HepG2 (cell line): ENCODE results near the gene ANKRD11. TPM values are rescaled to one million over a fixed set of nuclear protein-coding genes. Genes with fewer than 3 reads are reported as not detected.

ENCODE experiments used
- AKAP8 ChIP-seq: sonication (generic); formaldehyde crosslinking; IDR thresholded peaks from 2 replicates; pipeline ENCODE4 v1.5.1; 2020; ENCODE audit warnings: mild to moderate bottlenecking, missing genetic modification reagents
- BCL3 ChIP-seq: sonication (generic); formaldehyde crosslinking; IDR thresholded peaks from 2 replicates; pipeline ENCODE4 v1.5.1; 2020; ENCODE audit warnings: mild to moderate bottlenecking, missing genetic modification reagents, moderate library complexity
- CAMTA2 ChIP-seq: sonication (generic); formaldehyde crosslinking; IDR thresholded peaks from 2 replicates; pipeline ENCODE4 v1.4.0; 2020; ENCODE audit warnings: mild to moderate bottlenecking, missing genetic modification reagents, borderline replicate concordance
- CC2D1A ChIP-seq: sonication (generic); formaldehyde crosslinking; IDR thresholded peaks from 2 replicates; pipeline ENCODE4 v1.8.1; 2023; ENCODE audit warnings: mild to moderate bottlenecking, missing genetic modification reagents
- CSRNP1 ChIP-seq: sonication (generic); formaldehyde crosslinking; IDR thresholded peaks from 2 replicates; pipeline ENCODE4 v1.8.1; 2023; ENCODE audit warnings: mild to moderate bottlenecking, missing genetic modification reagents
- ELF3 ChIP-seq: IDR thresholded peaks from 2 replicates; pipeline ENCODE4 v1.6.1; 2016; ENCODE audit warnings: missing genetic modification reagents, missing compliant biosample characterization
- FOXC1 ChIP-seq: sonication (generic); formaldehyde crosslinking; IDR thresholded peaks from 2 replicates; pipeline ENCODE4 v1.8.0; 2022; ENCODE audit warnings: mild to moderate bottlenecking, missing genetic modification reagents, borderline replicate concordance
- HIVEP1 ChIP-seq: sonication (generic); formaldehyde crosslinking; IDR thresholded peaks from 2 replicates; pipeline ENCODE4 v1.4.0; 2020; ENCODE audit warnings: mild to moderate bottlenecking, missing genetic modification reagents
- HOMEZ ChIP-seq: IDR thresholded peaks from 2 replicates; pipeline ENCODE4 v1.6.1; 2016; ENCODE audit warnings: low read depth
- KAT7 ChIP-seq: IDR thresholded peaks from 2 replicates; pipeline ENCODE4 v1.6.1; 2018; ENCODE audit warnings: borderline replicate concordance, missing compliant biosample characterization
- KLF15 ChIP-seq: sonication (generic); formaldehyde crosslinking; IDR thresholded peaks from 2 replicates; pipeline ENCODE4 v1.8.1; 2023; ENCODE audit warnings: borderline replicate concordance, mild to moderate bottlenecking, inconsistent platforms, missing genetic modification reagents, mixed read lengths
- MATR3 ChIP-seq: sonication (generic); formaldehyde crosslinking; IDR thresholded peaks from 2 replicates; pipeline ENCODE4 v1.4.0; 2020; ENCODE audit warnings: missing genetic modification reagents
- NONO ChIP-seq, 2 experiments: fragments of 450-650 bp in 1 of 2; sonication (generic) in 1 of 2; formaldehyde crosslinking in 1 of 2; IDR thresholded peaks in 1 of 2; conservative IDR thresholded peaks in 1 of 2; 2 replicates each; pipeline versions ENCODE4 v1.6.1 to v1.8.0; 2017 to 2022; ENCODE audit warnings: mild to moderate bottlenecking in 1 of 2, missing genetic modification reagents in 1 of 2, moderate library complexity in 1 of 2
- THRA ChIP-seq: sonication (generic); formaldehyde crosslinking; IDR thresholded peaks from 2 replicates; pipeline ENCODE4 v1.4.0; 2020; ENCODE audit warnings: missing genetic modification reagents, borderline replicate concordance
- YY1 ChIP-seq: IDR thresholded peaks from 2 replicates; pipeline ENCODE4 v1.6.1; 2011; ENCODE audit warnings: low read length, low read depth, moderate library complexity, mild to moderate bottlenecking; ENCODE audit not compliant: insufficient read depth, insufficient replicate concordance
- ZFP82 ChIP-seq: sonication (generic); formaldehyde crosslinking; IDR thresholded peaks from 2 replicates; pipeline ENCODE4 v1.5.1; 2020; ENCODE audit warnings: mild to moderate bottlenecking, missing genetic modification reagents, borderline replicate concordance
- ZNF143 ChIP-seq: sonication (generic); formaldehyde crosslinking; IDR thresholded peaks from 2 replicates; pipeline ENCODE4 v1.4.0; 2020; ENCODE audit warnings: missing genetic modification reagents
- ZNF33B ChIP-seq: sonication (generic); formaldehyde crosslinking; IDR thresholded peaks from 2 replicates; pipeline ENCODE4 v1.5.1; 2020; ENCODE audit warnings: mild to moderate bottlenecking, missing genetic modification reagents
- ZNF512 ChIP-seq: sonication (generic); formaldehyde crosslinking; IDR thresholded peaks from 2 replicates; pipeline ENCODE4 v1.4.0; 2020; ENCODE audit warnings: mild to moderate bottlenecking, missing genetic modification reagents
- ZNF737 ChIP-seq: sonication (generic); formaldehyde crosslinking; IDR thresholded peaks from 2 replicates; pipeline ENCODE4 v1.5.0; 2020; ENCODE audit warnings: missing genetic modification reagents, mild to moderate bottlenecking, borderline replicate concordance
- ZSCAN22 ChIP-seq: sonication (generic); formaldehyde crosslinking; IDR thresholded peaks from 2 replicates; pipeline ENCODE4 v1.4.0; 2020; ENCODE audit warnings: mild to moderate bottlenecking, missing genetic modification reagents
- polyA plus RNA-seq, 8 experiments: library from polyadenylated mRNA; depleted of rRNA in 3 of 8; stranded (reverse) in 7 of 8; unstranded in 1 of 8; fragments of >200 nt; fragmentation: Illumina TruSeq in 4 of 8; extraction: Trizol in 4 of 8; gene quantifications; 2 replicates each; pipeline versions ENCODE4 v1.2.1 to v1.2.3, GENCODE V29; 2011 to 2016; ENCODE audit warnings: low read depth in 4 of 8, missing spikeins in 1 of 8, mixed read lengths in 1 of 8; ENCODE audit not compliant: insufficient read depth in 1 of 8
- total RNA-seq, 5 experiments: library from RNA; depleted of rRNA; stranded (reverse); fragments of >200 nt; fragmentation: Illumina TruSeq; extraction: Trizol; gene quantifications; 2 replicates each; pipeline ENCODE4 v1.2.3, GENCODE V29; 2016; ENCODE audit warnings: low read depth in 1 of 5

Gene ANKRD11
- total and polyA plus RNA-seq, 2 of the 13 experiments (the other 11 are each of a cell fraction or from before 2014, with no cell fraction given), result 21.4 to 38.4 TPM

- peak; percentile 86; the same call in 1 of the 2 replicates for TF ChIP-seq KAT7 (CRISPR knock-in tag)
- no peak; the same call in 1 of the 2 replicates for TF ChIP-seq BCL3 (CRISPR knock-in tag)
- peak; percentile 64 for TF ChIP-seq ZNF143 (CRISPR knock-in tag)
- TF ChIP-seq ZNF33B, result no peak
- no peak for TF ChIP-seq NONO (IDR thresholded peaks at IDR 0.05)
- TF ChIP-seq NONO (CRISPR knock-in tag; conservative IDR thresholded peaks at IDR 0.05), result no peak; the same call in 1 of the 2 replicates
- peak; percentile 41; the same call in 1 of the 2 replicates for TF ChIP-seq CSRNP1
- TF ChIP-seq HOMEZ (CRISPR knock-in tag), result peak; percentile 32; the same call in 1 of the 2 replicates
- peak; percentile 68; the same call in 1 of the 2 replicates for TF ChIP-seq CAMTA2 (CRISPR knock-in tag)
- no peak for TF ChIP-seq MATR3 (CRISPR knock-in tag)
- no peak; the same call in 1 of the 2 replicates for TF ChIP-seq HIVEP1 (CRISPR knock-in tag)
- TF ChIP-seq KLF15 (CRISPR knock-in tag), result no peak
- no peak for TF ChIP-seq YY1
- no peak for TF ChIP-seq ZNF512 (CRISPR knock-in tag)
- peak; percentile 77 for TF ChIP-seq ELF3
- peak; percentile 89; the same call in 1 of the 2 replicates for TF ChIP-seq AKAP8
- peak; percentile 82 for TF ChIP-seq THRA (CRISPR knock-in tag)
- no peak for TF ChIP-seq CC2D1A (CRISPR knock-in tag)
- TF ChIP-seq FOXC1, result peak; percentile 74; the same call in 1 of the 2 replicates
- TF ChIP-seq ZSCAN22 (CRISPR knock-in tag), result peak; percentile 60; the same call in 1 of the 2 replicates
- TF ChIP-seq ZFP82 (CRISPR knock-in tag), result no peak
- no peak for TF ChIP-seq ZNF737
These were observed 249.0 kb downstream of the ANKRD11 start (continued) for GRCh38 chr16:89241187-89242007.
